Neural progenitor cell (in vitro differentiated cells): ENCODE data around the gene NDRG3. TPM values are rescaled to one million over a fixed set of nuclear protein-coding genes. Genes with fewer than 3 reads are reported as not detected.

Experiments
- DNase-seq: peaks from one replicate; pipeline ENCODE4 v3.0.0-alpha.2; 2016; ENCODE audit warnings: low spot score
- H2AFZ ChIP-seq: fragments of 200-600 bp; sonication (generic); replicated peaks from 2 replicates; pipeline ENCODE4 v1.6.1; 2016; ENCODE audit warnings: antibody characterized with exemption
- H3F3A ChIP-seq: fragments of 200-600 bp; sonication (generic); 2 replicates; pipeline ENCODE4 v1.6.1; 2016; ENCODE audit warnings: antibody characterized with exemption, low read depth
- H3K27ac ChIP-seq: fragments of 200-600 bp; sonication (generic); 2 replicates; pipeline ENCODE4 v1.5.1; 2016; ENCODE audit warnings: mild to moderate bottlenecking
- H3K27me3 ChIP-seq: fragments of 200-600 bp; sonication (generic); 2 replicates; pipeline ENCODE4 v1.6.1; 2016; ENCODE audit warnings: mild to moderate bottlenecking, moderate library complexity
- H3K36me3 ChIP-seq: fragments of 200-600 bp; sonication (generic); 2 replicates; pipeline ENCODE4 v1.5.1; 2016
- H3K4me1 ChIP-seq: fragments of 200-600 bp; sonication (generic); 2 replicates; pipeline ENCODE4 v1.6.1; 2016; ENCODE audit warnings: mixed run types
- H3K4me2 ChIP-seq: fragments of 200-600 bp; sonication (generic); 2 replicates; pipeline ENCODE4 v1.6.1; 2016
- H3K4me3 ChIP-seq: fragments of 200-600 bp; sonication (generic); 2 replicates; pipeline ENCODE4 v1.5.1; 2016
- H3K79me2 ChIP-seq: fragments of 200-600 bp; sonication (generic); 2 replicates; pipeline ENCODE4 v1.6.1; 2016; ENCODE audit warnings: low read depth
- H3K9ac ChIP-seq: fragments of 200-600 bp; sonication (generic); 2 replicates; pipeline ENCODE4 v1.6.1; 2016
- H3K9me3 ChIP-seq: fragments of 200-600 bp; sonication (generic); 2 replicates; pipeline ENCODE4 v1.5.1; 2016; ENCODE audit warnings: low read depth
- H4K20me1 ChIP-seq: fragments of 200-600 bp; sonication (generic); 2 replicates; pipeline ENCODE4 v1.6.1; 2016; ENCODE audit warnings: low read depth
- H3K27ac Mint-ChIP-seq: 3 replicates; pipeline ENCODE4 v1.8.0; 2021; ENCODE audit warnings: mixed read lengths
- H3K27me3 Mint-ChIP-seq: 2 replicates; pipeline ENCODE4 v1.8.0; 2022; ENCODE audit warnings: low read depth, mild to moderate bottlenecking, inconsistent platforms, moderate library complexity, mixed read lengths; ENCODE audit not compliant: insufficient read depth
- H3K36me3 Mint-ChIP-seq: 3 replicates; pipeline ENCODE4 v1.8.0; 2021; ENCODE audit warnings: mixed read lengths
- H3K4me1 Mint-ChIP-seq: 3 replicates; pipeline ENCODE4 v1.8.0; 2021; ENCODE audit warnings: mixed read lengths
- H3K4me3 Mint-ChIP-seq: 3 replicates; pipeline ENCODE4 v1.8.0; 2021; ENCODE audit warnings: mild to moderate bottlenecking, moderate library complexity, mixed read lengths
- H3K9me3 Mint-ChIP-seq: 3 replicates; pipeline ENCODE4 v1.8.0; 2020; ENCODE audit warnings: mixed read lengths
- CTCF ChIP-seq: fragments of 200-600 bp; sonication (generic); IDR thresholded peaks from 2 replicates; pipeline ENCODE4 v1.5.1; 2017; ENCODE audit warnings: antibody characterized with exemption, mild to moderate bottlenecking
- EZH2phosphoT487 ChIP-seq: fragments of 200-600 bp; sonication (generic); IDR thresholded peaks from 2 replicates; pipeline ENCODE4 v1.6.1; 2017; ENCODE audit warnings: antibody characterized with exemption
- small RNA-seq: library from RNA; depleted of rRNA; stranded (forward); fragments of <200 nt; gene quantifications from one replicate; pipeline ENCODE3, GENCODE V24; 2015
- total RNA-seq: library from RNA; depleted of rRNA; stranded (reverse); fragments of >200 nt; gene quantifications from 2 replicates; pipeline ENCODE4 v1.2.3, GENCODE V29; 2015; ENCODE audit warnings: low replicate concordance

NDRG3 gene
- total RNA-seq, 1 donor from 2014 or later, result 25.3 TPM

GRCh38 chr20:36604952-36605398 lies 140.9 kb downstream of the NDRG3 start:
- no peak overlapping the region for H3K27ac ChIP-seq
- H3K9ac ChIP-seq, result no peak overlapping the region
- H3K4me2 ChIP-seq, result peak overlapping the region; percentile 47
- peak; percentile 13 for DNase-seq
- TF ChIP-seq EZH2phosphoT487 (no peak), CTCF (no peak)
- no peak overlapping the region for H3K4me3 ChIP-seq
- Mint-ChIP-seq H3K36me3 (peaks cover 4% of the 10 kb centered on the region), H3K4me1 (peaks cover 20% of the 10 kb centered on the region), H3K4me3 (peak overlapping the region; percentile 98), H3K27me3 (peaks cover 8% of the 10 kb centered on the region), H3K9me3 (no peaks in the 10 kb centered on the region), H3K27ac (peak overlapping the region; percentile 78)
- H3K4me1 ChIP-seq, result peaks cover 5% of the 10 kb centered on the region
- H2AFZ ChIP-seq, result peak overlapping the region; percentile 23
- H4K20me1 ChIP-seq, result peaks cover 20% of the 10 kb centered on the region
- no peaks in the 10 kb centered on the region for H3K27me3 ChIP-seq
- H3K9me3 ChIP-seq, result no peaks in the 10 kb centered on the region
- peaks cover 4% of the 10 kb centered on the region for H3F3A ChIP-seq
- H3K79me2 ChIP-seq, result peaks cover 30% of the 10 kb centered on the region
- no peaks in the 10 kb centered on the region for H3K36me3 ChIP-seq

Small RNA genes within 50 kb of the gene (small RNA-seq; reads per million reads assigned to genes)
- not detected for gene RF00019

Other genes starting within 250 kb of the NDRG3 start
- 12.4 and 22.9 TPM in 2 replicates for gene MYL9, start 204.6 kb downstream of the NDRG3 start, total RNA-seq
- gene TGIF2, start 172.5 kb downstream of the NDRG3 start, total RNA-seq, result 67.1 and 76.5 TPM in 2 replicates
- 69.5 and 90.1 TPM in 2 replicates for gene RAB5IF, start 140.3 kb downstream of the NDRG3 start, total RNA-seq
- gene SLA2, start 99.9 kb downstream of the NDRG3 start, total RNA-seq, result 0.21 and 0.50 TPM in 2 replicates
- gene DSN1, start 27.7 kb upstream of the NDRG3 start, total RNA-seq, result 34.4 and 48.2 TPM in 2 replicates
- gene TLDC2, start 130.0 kb upstream of the NDRG3 start, total RNA-seq, result 2.4 and 3.8 TPM in 2 replicates
- 12.2 and 29.0 TPM in 2 replicates for gene SAMHD1, start 205.6 kb upstream of the NDRG3 start, total RNA-seq